ENCODE data around the gene EEF1AKMT3. TPM values are rescaled to one million over a fixed set of nuclear protein-coding genes. Genes with fewer than 3 reads are reported as not detected.

EEF1AKMT3 gene
- total RNA-seq, 1 experiment from 2014 or later = 5.0 TPM

GRCh38 chr12:57735952-57736740 lies 36.3 kb upstream of the EEF1AKMT3 start:
- Histone ChIP-seq H3K9me3 (ENCODE audit: control insufficient read depth in 1 of 2, insufficient read depth in 1 of 2, low read depth in 1 of 2, low read length in 2 of 2) (no peaks in the 10 kb centered on the region), H3K4me3 (replicated peaks in 1 of 2; ENCODE audit: low read depth in 1 of 2, low read length in 2 of 2) (no peak overlapping the region), H3K79me2 (ENCODE audit: insufficient read depth, low read length) (no peaks in the 10 kb centered on the region), H2AFZ (ENCODE audit: low read depth, low read length, poor library complexity, severe bottlenecking) (no peak overlapping the region), H3K9ac (ENCODE audit: low read length) (no peak overlapping the region), H4K20me1 (ENCODE audit: insufficient read depth) (no peaks in the 10 kb centered on the region), H3K4me2 (ENCODE audit: low read length) (no peak overlapping the region), H3K27me3 (ENCODE audit: insufficient read depth, low read length) (no peaks in the 10 kb centered on the region), H3K27ac (ENCODE audit: low read depth, low read length) (no peak overlapping the region), H3K36me3 (ENCODE audit: control insufficient read depth in 1 of 2, insufficient read depth in 2 of 2, low read length in 2 of 2) (peaks cover 0 to 8% of the 10 kb centered on the region in 2 experiments; a peak in 3 of 4 replicates), H3K9me2 (ENCODE audit: insufficient read depth) (no peaks in the 10 kb centered on the region), H3K4me1 (ENCODE audit: control insufficient read depth in 1 of 2, insufficient read depth in 2 of 2, low read length in 2 of 2) (peaks cover 0 to 3% of the 10 kb centered on the region in 2 experiments; a peak in 1 of 4 replicates)
- intact Hi-C loops (cut with micrococcal nuclease) = no loop called here
- BruUV-seq (replicated peaks) = no TSS peak
- CTCF ChIA-PET = no interaction called here
- RAD21 ChIA-PET (ENCODE audit: low non-redundant PET in 1 of 2, low total read pairs in 2 of 2, uncharacterized antibody in 2 of 2, unreplicated experiment in 2 of 2) = no interaction called here
- ATAC-seq = no peak
- POLR2A ChIA-PET = no interaction called here
- no peak for TF ChIP-seq REST (IDR thresholded peaks at IDR 0.05; ENCODE audit: low read depth)
- TF ChIP-seq RAD21 (IDR thresholded peaks at IDR 0.05; ENCODE audit: low read depth) = no peak
- no peak for TF ChIP-seq SRF (IDR thresholded peaks at IDR 0.05; ENCODE audit: low read depth)
- TF ChIP-seq, protein P1, sequence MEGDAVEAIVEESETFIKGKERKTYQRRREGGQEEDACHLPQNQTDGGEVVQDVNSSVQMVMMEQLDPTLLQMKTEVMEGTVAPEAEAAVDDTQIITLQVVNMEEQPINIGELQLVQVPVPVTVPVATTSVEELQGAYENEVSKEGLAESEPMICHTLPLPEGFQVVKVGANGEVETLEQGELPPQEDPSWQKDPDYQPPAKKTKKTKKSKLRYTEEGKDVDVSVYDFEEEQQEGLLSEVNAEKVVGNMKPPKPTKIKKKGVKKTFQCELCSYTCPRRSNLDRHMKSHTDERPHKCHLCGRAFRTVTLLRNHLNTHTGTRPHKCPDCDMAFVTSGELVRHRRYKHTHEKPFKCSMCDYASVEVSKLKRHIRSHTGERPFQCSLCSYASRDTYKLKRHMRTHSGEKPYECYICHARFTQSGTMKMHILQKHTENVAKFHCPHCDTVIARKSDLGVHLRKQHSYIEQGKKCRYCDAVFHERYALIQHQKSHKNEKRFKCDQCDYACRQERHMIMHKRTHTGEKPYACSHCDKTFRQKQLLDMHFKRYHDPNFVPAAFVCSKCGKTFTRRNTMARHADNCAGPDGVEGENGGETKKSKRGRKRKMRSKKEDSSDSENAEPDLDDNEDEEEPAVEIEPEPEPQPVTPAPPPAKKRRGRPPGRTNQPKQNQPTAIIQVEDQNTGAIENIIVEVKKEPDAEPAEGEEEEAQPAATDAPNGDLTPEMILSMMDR (IDR thresholded peaks at IDR 0.05 in 2 of 3, conservative IDR thresholded peaks at IDR 0.05 in 1 of 3; ENCODE audit: borderline replicate concordance in 1 of 3, insufficient read depth in 1 of 3, low read depth in 2 of 3, low read length in 2 of 3) = no peak
- no peak for TF ChIP-seq YY1 (IDR thresholded peaks at IDR 0.05; ENCODE audit: extremely low read depth, insufficient replicate concordance, low read depth, low read length)
- no peak for TF ChIP-seq SIN3A (IDR thresholded peaks at IDR 0.05; ENCODE audit: low read depth)
- no peak for TF ChIP-seq ELF1 (IDR thresholded peaks at IDR 0.05; ENCODE audit: borderline replicate concordance, low read depth)
- TF ChIP-seq POLR2A (IDR thresholded peaks at IDR 0.05; ENCODE audit: borderline replicate concordance, extremely low read depth, insufficient read depth, insufficient read length) = no peak
- TF ChIP-seq CEBPB (IDR thresholded peaks at IDR 0.05; ENCODE audit: low read depth) = no peak
- TF ChIP-seq MAX (IDR thresholded peaks at IDR 0.05) = no peak
- no peak for TF ChIP-seq EZH2phosphoT487 (IDR thresholded peaks at IDR 0.05; ENCODE audit: borderline replicate concordance)
- no peak for TF ChIP-seq FOSL1 (IDR thresholded peaks at IDR 0.05; ENCODE audit: low read depth)
- no peak for TF ChIP-seq TCF7L2 (IDR thresholded peaks at IDR 0.05; ENCODE audit: borderline replicate concordance, extremely low read depth, insufficient read depth, insufficient read length)
- no peak for TF ChIP-seq EGR1 (IDR thresholded peaks at IDR 0.05; ENCODE audit: low read depth)
- no peak for TF ChIP-seq JUND (IDR thresholded peaks at IDR 0.05)
- DNase-seq (ENCODE audit: low read depth, low spot score) = no peak

Data from HCT116 (cell line).